Mesenchymal stem cell (in vitro differentiated cells and primary cell): ENCODE measurements around the gene FAM117B.
"Not testable (repeated sequence)": the region's sequence is repeated elsewhere in the genome, so short reads cannot be mapped to it uniquely, and the experiment has no call there.

Source experiments
- DNase-seq: peaks from one replicate; pipeline ENCODE4 v3.0.0-alpha.2; 2013
- H2AFZ ChIP-seq: one replicate; pipeline ENCODE4 v1.6.1; 2013; ENCODE audit warnings: low read depth, mild to moderate bottlenecking, control low read depth, inconsistent platforms, low read length, moderate library complexity
- H2AK5ac ChIP-seq: 2 replicates; pipeline ENCODE4 v1.6.1; 2013; ENCODE audit warnings: low read length, moderate library complexity, mild to moderate bottlenecking, inconsistent platforms; ENCODE audit not compliant: severe bottlenecking
- H2BK120ac ChIP-seq: one replicate; pipeline ENCODE4 v1.6.1; 2013; ENCODE audit warnings: low read depth, mild to moderate bottlenecking, inconsistent platforms, low read length, moderate library complexity
- H2BK12ac ChIP-seq, 2 experiments: one replicate each; pipeline ENCODE4 v1.6.1; 2013; ENCODE audit warnings: inconsistent platforms in 2 of 2, low read length in 2 of 2, mild to moderate bottlenecking in 2 of 2, moderate library complexity in 2 of 2, control low read depth in 1 of 2
- H2BK15ac ChIP-seq: one replicate; pipeline ENCODE4 v1.6.1; 2013; ENCODE audit warnings: mild to moderate bottlenecking, low read depth, inconsistent platforms; ENCODE audit not compliant: poor library complexity, severe bottlenecking
- H2BK5ac ChIP-seq: 2 replicates; pipeline ENCODE4 v1.6.1; 2013; ENCODE audit warnings: low read depth, mild to moderate bottlenecking, low read length, control low read depth, inconsistent platforms; ENCODE audit not compliant: poor library complexity, severe bottlenecking
- H3K14ac ChIP-seq, 2 experiments: one replicate each; pipeline ENCODE4 v1.6.1; 2013; ENCODE audit warnings: inconsistent platforms in 2 of 2, low read length in 2 of 2, control low read depth in 1 of 2, mild to moderate bottlenecking in 1 of 2, moderate library complexity in 1 of 2
- H3K18ac ChIP-seq, 2 experiments: one replicate each; pipeline ENCODE4 v1.6.1; 2013; ENCODE audit warnings: inconsistent platforms in 2 of 2, low read length in 2 of 2, control low read depth in 1 of 2, low read depth in 1 of 2, mild to moderate bottlenecking in 1 of 2
- H3K23ac ChIP-seq, 2 experiments: one replicate each; pipeline ENCODE4 v1.6.1; 2013; ENCODE audit warnings: inconsistent platforms in 2 of 2, low read length in 2 of 2, mild to moderate bottlenecking in 2 of 2, moderate library complexity in 2 of 2, control low read depth in 1 of 2
- H3K27ac ChIP-seq: 2 replicates; pipeline ENCODE4 v1.5.1; 2013; ENCODE audit warnings: mild to moderate bottlenecking, moderate library complexity, low read length, control low read depth, inconsistent platforms; ENCODE audit not compliant: poor library complexity, severe bottlenecking
- H3K27me3 ChIP-seq, 2 experiments: 2 replicates each; pipeline versions ENCODE4 v1.6.1 to v1.7.0; 2013; ENCODE audit warnings: low read length in 2 of 2, mild to moderate bottlenecking in 2 of 2, moderate library complexity in 2 of 2, control low read depth in 1 of 2, inconsistent platforms in 1 of 2; ENCODE audit not compliant: control insufficient read depth in 1 of 2, insufficient read depth in 1 of 2
- H3K36me3 ChIP-seq, 2 experiments: 2 replicates each; pipeline versions ENCODE4 v1.6.1 to v1.7.0; 2013; ENCODE audit warnings: low read length in 2 of 2, control low read depth in 1 of 2, inconsistent platforms in 1 of 2, low read depth in 1 of 2, mild to moderate bottlenecking in 1 of 2; ENCODE audit not compliant: insufficient read depth in 2 of 2, control insufficient read depth in 1 of 2
- H3K4ac ChIP-seq, 2 experiments: one replicate each; pipeline ENCODE4 v1.6.1; 2013; ENCODE audit warnings: inconsistent platforms in 2 of 2, low read length in 2 of 2, mild to moderate bottlenecking in 2 of 2, moderate library complexity in 2 of 2, control low read depth in 1 of 2, low read depth in 1 of 2
- H3K4me1 ChIP-seq: 2 replicates; pipeline ENCODE4 v1.6.1; 2013; ENCODE audit warnings: low read depth, low read length, control low read depth; ENCODE audit not compliant: control insufficient read depth, insufficient read depth
- H3K4me2 ChIP-seq: 2 replicates; pipeline ENCODE4 v1.6.1; 2013; ENCODE audit warnings: low read length, mild to moderate bottlenecking, inconsistent platforms; ENCODE audit not compliant: poor library complexity, severe bottlenecking
- H3K4me3 ChIP-seq, 2 experiments: 2 replicates each; pipeline versions ENCODE4 v1.5.1 to v1.7.0; 2013; ENCODE audit warnings: low read length in 2 of 2, mild to moderate bottlenecking in 2 of 2, control low read depth in 1 of 2, low read depth in 1 of 2; ENCODE audit not compliant: insufficient read depth in 1 of 2
- H3K79me1 ChIP-seq: replicated peaks from 2 replicates; pipeline ENCODE4 v1.6.1; 2013; ENCODE audit warnings: mild to moderate bottlenecking, control low read depth, low read length, inconsistent platforms; ENCODE audit not compliant: poor library complexity, severe bottlenecking
- H3K9ac ChIP-seq: 2 replicates; pipeline ENCODE4 v1.7.0; 2013; ENCODE audit warnings: mild to moderate bottlenecking, low read length, moderate library complexity
- H3K9me3 ChIP-seq: 2 replicates; pipeline ENCODE4 v1.7.0; 2013; ENCODE audit warnings: mild to moderate bottlenecking, low read length; ENCODE audit not compliant: control insufficient read depth
- H4K8ac ChIP-seq: one replicate; pipeline ENCODE4 v1.6.1; 2013; ENCODE audit warnings: inconsistent platforms, mild to moderate bottlenecking, low read length, moderate library complexity
- H4K91ac ChIP-seq: one replicate; pipeline ENCODE4 v1.6.1; 2013; ENCODE audit warnings: mild to moderate bottlenecking, low read length, inconsistent platforms
- WGBS: methylation state at CpG from one replicate; pipeline ENCODE4 v1.1.7; 2013; ENCODE audit warnings: mixed read lengths; 5-methylcytosine and 5-hydroxymethylcytosine counted together

FAM117B gene

GRCh38 chr2:202704248-202704647 lies 69.5 kb downstream of the FAM117B start:
- Histone ChIP-seq H3K36me3 (no peaks in the 10 kb centered on the region), H3K4ac (no peak overlapping the region), H3K23ac (no peak overlapping the region), H3K4me2 (no peak overlapping the region), H3K9me3 (no peaks in the 10 kb centered on the region), H2AK5ac (no peak overlapping the region), H3K79me1 (peaks cover 23% of the 10 kb centered on the region), H3K9ac (no peak overlapping the region), H3K14ac (no peak overlapping the region), H3K27me3 (no peaks in the 10 kb centered on the region), H2BK5ac (no peak overlapping the region), H3K27ac (no peak overlapping the region), H2AFZ (no peak overlapping the region), H2BK15ac (no peak overlapping the region), H2BK12ac (no peak overlapping the region), H4K8ac (no peak overlapping the region), H4K91ac (no peak overlapping the region), H3K4me1 (peaks cover 3% of the 10 kb centered on the region), H3K4me3 (no peak overlapping the region), H2BK120ac (no peak overlapping the region), H3K18ac (no peak overlapping the region)
- no peak for DNase-seq

- H4K91ac ChIP-seq, result no peak overlapping the region
- no peak overlapping the region for H2BK5ac ChIP-seq
- DNase-seq, result no peak
- no peak overlapping the region for H3K4ac ChIP-seq
- no peak overlapping the region for H3K4me3 ChIP-seq
- WGBS, result 90% methylated on average over 2 of the region's 4 CpGs
- no peak overlapping the region for H2AK5ac ChIP-seq
- no peak overlapping the region for H3K27ac ChIP-seq
- peaks cover 3% of the 10 kb centered on the region for H3K4me1 ChIP-seq
- peaks cover 24% of the 10 kb centered on the region for H3K79me1 ChIP-seq
- no peak overlapping the region for H3K4me2 ChIP-seq
- H2BK15ac ChIP-seq, result no peak overlapping the region
- no peaks in the 10 kb centered on the region for H3K36me3 ChIP-seq
- no peak overlapping the region for H3K14ac ChIP-seq
- H2BK120ac ChIP-seq, result no peak overlapping the region
- no peaks in the 10 kb centered on the region for H3K9me3 ChIP-seq
- H3K9ac ChIP-seq, result no peak overlapping the region
- H2AFZ ChIP-seq, result no peak overlapping the region
- H3K23ac ChIP-seq, result no peak overlapping the region
- H2BK12ac ChIP-seq, result no peak overlapping the region
- no peak overlapping the region for H4K8ac ChIP-seq
- no peaks in the 10 kb centered on the region for H3K27me3 ChIP-seq
- no peak overlapping the region for H3K18ac ChIP-seq
Measured at GRCh38 chr2:202705446-202706020, 70.8 kb downstream of the FAM117B start.

GRCh38 chr2:202714971-202715935 lies 80.5 kb downstream of the FAM117B start:
- not testable (repeated sequence) for H4K8ac ChIP-seq, H3K4me1 ChIP-seq, H3K4ac ChIP-seq, H3K4me2 ChIP-seq, H2BK15ac ChIP-seq, H3K36me3 ChIP-seq, DNase-seq, H2BK120ac ChIP-seq, H2AFZ ChIP-seq, H2AK5ac ChIP-seq, H3K18ac ChIP-seq, H2BK5ac ChIP-seq, H3K4me3 ChIP-seq, H4K91ac ChIP-seq, H3K27me3 ChIP-seq, H3K9ac ChIP-seq, H3K27ac ChIP-seq, H3K23ac ChIP-seq, H2BK12ac ChIP-seq, H3K14ac ChIP-seq
- Histone ChIP-seq H3K79me1 (peaks cover 14% of the 10 kb centered on the region), H3K9me3 (peaks cover 23% of the 10 kb centered on the region)
- 97% methylated on average over 59 of the region's 64 CpGs for WGBS

- H2BK120ac ChIP-seq, result no peak overlapping the region
- no peak overlapping the region for H3K23ac ChIP-seq
- no peak overlapping the region for H3K9ac ChIP-seq
- H2BK12ac ChIP-seq, result no peak overlapping the region
- H3K18ac ChIP-seq, result no peak overlapping the region
- no peak overlapping the region for H3K4me2 ChIP-seq
- no peak for DNase-seq
- H3K4ac ChIP-seq, result no peak overlapping the region
- H3K14ac ChIP-seq, result no peak overlapping the region
- H3K4me3 ChIP-seq, result no peak overlapping the region
- H3K79me1 ChIP-seq, result peaks cover 13% of the 10 kb centered on the region
- no peak overlapping the region for H3K27ac ChIP-seq
- H4K8ac ChIP-seq, result no peak overlapping the region
- no peak overlapping the region for H2BK15ac ChIP-seq
- H2AK5ac ChIP-seq, result no peak overlapping the region
- peaks cover 3% of the 10 kb centered on the region for H3K4me1 ChIP-seq
- no peak overlapping the region for H4K91ac ChIP-seq
- no peak overlapping the region for H2AFZ ChIP-seq
- WGBS, result 99% methylated on average over 4 of the region's 5 CpGs
- no peak overlapping the region for H2BK5ac ChIP-seq
- H3K9me3 ChIP-seq, result peaks cover 23% of the 10 kb centered on the region
- no peaks in the 10 kb centered on the region for H3K36me3 ChIP-seq
- no peaks in the 10 kb centered on the region for H3K27me3 ChIP-seq
Measured at GRCh38 chr2:202716114-202716718, 81.4 kb downstream of the FAM117B start.
